Sigmoid colon (tissue), 4 donors: ENCODE results near the gene RAPGEF2.

Source experiments
- POLR2AphosphoS5 ChIP-seq, 4 donors: sonication (generic); formaldehyde crosslinking; IDR thresholded peaks; one replicate each; pipeline ENCODE4 v1.6.1; 2017; ENCODE audit warnings: antibody characterized with exemption in 4 of 4
- TF ChIP-seq, protein P1 (sequence below), 4 experiments: fragments of 450-650 bp in 3 of 4; fragments of 200-600 bp in 1 of 4; IDR thresholded peaks; one replicate each; pipeline ENCODE4 v1.5.1; 2016 to 2019; ENCODE audit warnings: antibody characterized with exemption in 4 of 4, mild to moderate bottlenecking in 3 of 4, moderate library complexity in 2 of 4

DNA sequence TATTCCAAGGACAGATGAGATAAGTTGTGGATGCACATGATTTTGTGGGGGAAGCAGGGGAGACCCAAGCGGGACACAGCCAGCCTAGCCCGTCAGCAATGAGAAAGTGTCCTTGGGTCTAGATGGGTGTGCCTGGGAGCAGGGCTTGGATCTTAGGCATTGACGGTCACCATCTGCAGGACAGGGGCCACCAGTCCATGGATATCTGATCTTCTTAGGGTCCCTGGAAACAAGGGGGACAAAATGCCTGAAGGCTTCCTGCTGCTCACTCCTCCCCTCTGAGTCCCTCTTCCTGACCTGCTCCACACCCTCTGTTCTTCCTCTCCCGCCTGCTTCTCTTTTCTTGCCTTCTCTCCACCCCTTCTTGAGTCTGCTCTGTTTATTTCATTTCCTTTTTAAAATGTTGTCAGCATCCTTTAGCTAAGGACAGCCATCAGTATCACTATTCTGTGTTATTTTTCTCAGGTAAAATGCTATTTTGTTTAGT, 298.4 kb downstream of the RAPGEF2 start:
- TF ChIP-seq, protein P1, sequence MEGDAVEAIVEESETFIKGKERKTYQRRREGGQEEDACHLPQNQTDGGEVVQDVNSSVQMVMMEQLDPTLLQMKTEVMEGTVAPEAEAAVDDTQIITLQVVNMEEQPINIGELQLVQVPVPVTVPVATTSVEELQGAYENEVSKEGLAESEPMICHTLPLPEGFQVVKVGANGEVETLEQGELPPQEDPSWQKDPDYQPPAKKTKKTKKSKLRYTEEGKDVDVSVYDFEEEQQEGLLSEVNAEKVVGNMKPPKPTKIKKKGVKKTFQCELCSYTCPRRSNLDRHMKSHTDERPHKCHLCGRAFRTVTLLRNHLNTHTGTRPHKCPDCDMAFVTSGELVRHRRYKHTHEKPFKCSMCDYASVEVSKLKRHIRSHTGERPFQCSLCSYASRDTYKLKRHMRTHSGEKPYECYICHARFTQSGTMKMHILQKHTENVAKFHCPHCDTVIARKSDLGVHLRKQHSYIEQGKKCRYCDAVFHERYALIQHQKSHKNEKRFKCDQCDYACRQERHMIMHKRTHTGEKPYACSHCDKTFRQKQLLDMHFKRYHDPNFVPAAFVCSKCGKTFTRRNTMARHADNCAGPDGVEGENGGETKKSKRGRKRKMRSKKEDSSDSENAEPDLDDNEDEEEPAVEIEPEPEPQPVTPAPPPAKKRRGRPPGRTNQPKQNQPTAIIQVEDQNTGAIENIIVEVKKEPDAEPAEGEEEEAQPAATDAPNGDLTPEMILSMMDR (IDR thresholded peaks at IDR 0.05), result no peak
- no peak for TF ChIP-seq POLR2AphosphoS5 (IDR thresholded peaks at IDR 0.05)
